ENCODE measurements around the gene PGAM2. TPM values are rescaled to one million over a fixed set of nuclear protein-coding genes. Genes with fewer than 3 reads are reported as not detected.

PGAM2 gene
- total RNA-seq = 0.34 and 0.66 TPM in 2 replicates

- intact Hi-C loops (cut with micrococcal nuclease) = loop anchor here (5.0 kb wide), 2 partner anchors 57 to 892 kb away; partner anchors contain the start of gene POLD2
Measured at GRCh38 chr7:44065431-44066110, at the start of gene PGAM2. Gene PGAM2 (minus strand): TSS chr7:44065567. CDS start chr7:44065529, 38 bp downstream.

GRCh38 chr7:44114586-44115310, 49.4 kb upstream of the PGAM2 start:
- intact Hi-C loops (cut with micrococcal nuclease) = no loop called here

GRCh38 chr7:44113764-44114354, 48.5 kb upstream of the PGAM2 start:
- intact Hi-C loops (cut with micrococcal nuclease) = no loop called here

GRCh38 chr7:44112997-44113763, 47.8 kb upstream of the PGAM2 start:
- intact Hi-C loops (cut with micrococcal nuclease) = no loop called here

- intact Hi-C loops (cut with micrococcal nuclease) = no loop called here
Measured at GRCh38 chr7:44112231-44112996, 47.0 kb upstream of the PGAM2 start.

- intact Hi-C loops (cut with micrococcal nuclease) = no loop called here
Measured at GRCh38 chr7:44111761-44112160, 46.4 kb upstream of the PGAM2 start.

GRCh38 chr7:44110719-44111635, 45.6 kb upstream of the PGAM2 start:
- intact Hi-C loops (cut with micrococcal nuclease) = no loop called here

GRCh38 chr7:44109991-44110390, 44.6 kb upstream of the PGAM2 start:
- intact Hi-C loops (cut with micrococcal nuclease) = no loop called here

GRCh38 chr7:44108768-44109750, 43.7 kb upstream of the PGAM2 start:
- intact Hi-C loops (cut with micrococcal nuclease) = no loop called here

- intact Hi-C loops (cut with micrococcal nuclease) = no loop called here
Measured at GRCh38 chr7:44107961-44108767, 42.8 kb upstream of the PGAM2 start.

- intact Hi-C loops (cut with micrococcal nuclease) = no loop called here
Measured at GRCh38 chr7:44107116-44107960, 42.0 kb upstream of the PGAM2 start.

GRCh38 chr7:44106311-44107065, 41.1 kb upstream of the PGAM2 start:
- intact Hi-C loops (cut with micrococcal nuclease) = no loop called here

- intact Hi-C loops (cut with micrococcal nuclease) = no loop called here
Measured at GRCh38 chr7:44105832-44106231, 40.5 kb upstream of the PGAM2 start.

- intact Hi-C loops (cut with micrococcal nuclease) = loop anchor here (1.0 kb wide), 1 partner anchor 18 kb away; the partner anchor contains the start of gene POLD2
Measured at GRCh38 chr7:44104860-44105771, 39.7 kb upstream of the PGAM2 start.
